Mucosa of descending colon (tissue), 3 donors: ENCODE results near the gene MAP7. TPM values are rescaled to one million over a fixed set of nuclear protein-coding genes. Genes with fewer than 3 reads are reported as not detected.

ENCODE experiments used
- ATAC-seq: fragments of 200-7000 bp; cut with Tn5 transposase; one replicate; pipeline ENCODE4 v1.9.1; 2020; ENCODE audit warnings: mild to moderate bottlenecking, moderate library complexity
- DNase-seq, 3 donors: peaks; one replicate each; pipeline ENCODE4 v3.0.0-alpha.2; 2020
- H3K36me3 ChIP-seq: fragments of 200-600 bp; one replicate; pipeline ENCODE4 v1.8.0; 2021; ENCODE audit warnings: low read depth, mild to moderate bottlenecking
- H3K4me1 ChIP-seq: fragments of 200-600 bp; one replicate; pipeline ENCODE4 v1.8.0; 2021; ENCODE audit warnings: low read depth, mild to moderate bottlenecking
- H3K4me3 ChIP-seq: fragments of 200-600 bp; one replicate; pipeline ENCODE4 v1.8.0; 2021; ENCODE audit warnings: mild to moderate bottlenecking
- H3K9me3 ChIP-seq: fragments of 200-600 bp; one replicate; pipeline ENCODE4 v1.8.0; 2021; ENCODE audit warnings: mild to moderate bottlenecking
- intact Hi-C, 2 donors: fragments of 100-400 bp; cut with DNase I in 1 of 2; cut with micrococcal nuclease in 1 of 2; formaldehyde crosslinking; loops; one replicate each; pipeline versions ENCODE4 v1.11.0 to v1.11.1; 2022; cut with DNase I, micrococcal nuclease
- total RNA-seq, 3 donors: library from RNA; stranded (reverse); fragmentation: NEBNext Ultra II Directional in 2 of 3; extraction: Animal tissue kit (Norgen Biotek cat#: 25700) in 2 of 3; gene quantifications; one replicate each; pipeline versions ENCODE4 v1.2.1 to v1.2.4, GENCODE V29; 2021 to 2023
- TF ChIP-seq, protein P1 (sequence below): fragments of 200-600 bp; IDR thresholded peaks from one replicate; pipeline ENCODE4 v1.8.0; 2022; ENCODE audit warnings: antibody characterized with exemption, mild to moderate bottlenecking
- donor health status: DM: no; HTN: no; CAD: no; lungs with moderate emphysema.
- donor health status: DM: no; HTN: no; CAD: no.
- donor health status: DM: no; HTN: yes; CAD: no.

Gene MAP7
- total RNA-seq, 3 donors from 2014 or later, result 28.4 to 80.5 (median 68.6) TPM

- intact Hi-C loops, result no loop called here
- H3K36me3 ChIP-seq, result no peaks in the 10 kb centered on the region
- H3K4me3 ChIP-seq, result no peak overlapping the region
- TF ChIP-seq, protein P1, sequence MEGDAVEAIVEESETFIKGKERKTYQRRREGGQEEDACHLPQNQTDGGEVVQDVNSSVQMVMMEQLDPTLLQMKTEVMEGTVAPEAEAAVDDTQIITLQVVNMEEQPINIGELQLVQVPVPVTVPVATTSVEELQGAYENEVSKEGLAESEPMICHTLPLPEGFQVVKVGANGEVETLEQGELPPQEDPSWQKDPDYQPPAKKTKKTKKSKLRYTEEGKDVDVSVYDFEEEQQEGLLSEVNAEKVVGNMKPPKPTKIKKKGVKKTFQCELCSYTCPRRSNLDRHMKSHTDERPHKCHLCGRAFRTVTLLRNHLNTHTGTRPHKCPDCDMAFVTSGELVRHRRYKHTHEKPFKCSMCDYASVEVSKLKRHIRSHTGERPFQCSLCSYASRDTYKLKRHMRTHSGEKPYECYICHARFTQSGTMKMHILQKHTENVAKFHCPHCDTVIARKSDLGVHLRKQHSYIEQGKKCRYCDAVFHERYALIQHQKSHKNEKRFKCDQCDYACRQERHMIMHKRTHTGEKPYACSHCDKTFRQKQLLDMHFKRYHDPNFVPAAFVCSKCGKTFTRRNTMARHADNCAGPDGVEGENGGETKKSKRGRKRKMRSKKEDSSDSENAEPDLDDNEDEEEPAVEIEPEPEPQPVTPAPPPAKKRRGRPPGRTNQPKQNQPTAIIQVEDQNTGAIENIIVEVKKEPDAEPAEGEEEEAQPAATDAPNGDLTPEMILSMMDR, result no peak
- H3K9me3 ChIP-seq, result peaks cover 11% of the 10 kb centered on the region
- H3K4me1 ChIP-seq, result peaks cover 21% of the 10 kb centered on the region
- DNase-seq (no peak), ATAC-seq (no peak)
Observed at GRCh38 chr6:136568129-136568528, 17.9 kb upstream of the MAP7 start.

DNA sequence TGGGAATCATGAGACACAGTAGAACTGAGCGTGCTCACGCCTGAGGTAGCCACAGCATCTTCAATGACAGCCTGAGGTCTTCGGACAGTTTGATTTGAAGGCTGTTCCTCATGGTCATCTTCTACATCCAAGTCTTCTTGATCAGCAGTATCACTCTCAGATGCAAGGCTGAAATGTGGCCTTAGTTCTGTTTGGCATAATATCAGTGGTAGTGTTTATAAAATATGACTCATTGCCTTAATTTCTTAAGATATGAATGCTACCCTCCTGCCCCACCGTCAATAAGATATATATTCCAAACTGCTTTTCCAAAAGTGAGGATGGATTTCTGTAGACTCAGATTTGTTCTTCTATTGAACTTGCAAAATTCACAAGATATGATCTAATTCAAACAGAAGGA, 17.5 kb upstream of the MAP7 start:
- no peak for ATAC-seq
- no peak for DNase-seq
- no peak overlapping the region for H3K4me3 ChIP-seq
- H3K4me1 ChIP-seq, result peaks cover 21% of the 10 kb centered on the region
- no peaks in the 10 kb centered on the region for H3K36me3 ChIP-seq
- H3K9me3 ChIP-seq, result peaks cover 11% of the 10 kb centered on the region
- intact Hi-C loops, result no loop called here
- TF ChIP-seq, protein P1, result no peak

GRCh38 chr6:136566851-136567250, 16.6 kb upstream of the MAP7 start:
- intact Hi-C loops, result no loop called here
- peaks cover 10% of the 10 kb centered on the region for H3K9me3 ChIP-seq
- DNase-seq (no peak), ATAC-seq (peak; percentile 73)
- TF ChIP-seq, protein P1, result no peak
- no peaks in the 10 kb centered on the region for H3K36me3 ChIP-seq
- H3K4me3 ChIP-seq, result no peak overlapping the region
- peaks cover 21% of the 10 kb centered on the region for H3K4me1 ChIP-seq

GRCh38 chr6:136566007-136566487, 15.8 kb upstream of the MAP7 start:
- peak; percentile 66 to 77 (median 73) for DNase-seq

GRCh38 chr6:136564180-136564579, 14.0 kb upstream of the MAP7 start:
- no peaks in the 10 kb centered on the region for H3K36me3 ChIP-seq
- no peak overlapping the region for H3K4me3 ChIP-seq
- TF ChIP-seq, protein P1, result no peak
- ATAC-seq (no peak), DNase-seq (no peak)
- no peaks in the 10 kb centered on the region for H3K9me3 ChIP-seq
- intact Hi-C loops, result no loop called here
- peaks cover 21% of the 10 kb centered on the region for H3K4me1 ChIP-seq

More at GRCh38 chr6:136566007-136566487, 15.8 kb upstream of the MAP7 start:
- Histone ChIP-seq H3K36me3 (no peaks in the 10 kb centered on the region), H3K4me1 (peaks cover 21% of the 10 kb centered on the region), H3K4me3 (no peak overlapping the region), H3K9me3 (peaks cover 2% of the 10 kb centered on the region)
- TF ChIP-seq, protein P1, result no peak
- ATAC-seq, result peak; percentile 91
- intact Hi-C loops, result no loop called here
